HG03378 (cell line): ENCODE data around the gene SLC35B2.

ENCODE experiments used
- ATAC-seq: cut with Tn5 transposase; IDR thresholded peaks from one replicate; pipeline ENCODE4 v1.9.1; 2021; ENCODE audit warnings: mild to moderate bottlenecking, moderate library complexity; ENCODE audit not compliant: unreplicated experiment

The SLC35B2 gene

GRCh38 chr6:44224029-44224964 lies 33.0 kb downstream of the SLC35B2 start:
- peak; percentile 7 for ATAC-seq

- peak; percentile 33 for ATAC-seq
These were observed 33.9 kb downstream of the SLC35B2 start, which contains the start of gene SLC29A1 for GRCh38 chr6:44223319-44224028. Gene SLC29A1, plus strand, starts transcription at chr6:44223595. Its CDS starts 3,719 bp downstream, at chr6:44227314.

DNA sequence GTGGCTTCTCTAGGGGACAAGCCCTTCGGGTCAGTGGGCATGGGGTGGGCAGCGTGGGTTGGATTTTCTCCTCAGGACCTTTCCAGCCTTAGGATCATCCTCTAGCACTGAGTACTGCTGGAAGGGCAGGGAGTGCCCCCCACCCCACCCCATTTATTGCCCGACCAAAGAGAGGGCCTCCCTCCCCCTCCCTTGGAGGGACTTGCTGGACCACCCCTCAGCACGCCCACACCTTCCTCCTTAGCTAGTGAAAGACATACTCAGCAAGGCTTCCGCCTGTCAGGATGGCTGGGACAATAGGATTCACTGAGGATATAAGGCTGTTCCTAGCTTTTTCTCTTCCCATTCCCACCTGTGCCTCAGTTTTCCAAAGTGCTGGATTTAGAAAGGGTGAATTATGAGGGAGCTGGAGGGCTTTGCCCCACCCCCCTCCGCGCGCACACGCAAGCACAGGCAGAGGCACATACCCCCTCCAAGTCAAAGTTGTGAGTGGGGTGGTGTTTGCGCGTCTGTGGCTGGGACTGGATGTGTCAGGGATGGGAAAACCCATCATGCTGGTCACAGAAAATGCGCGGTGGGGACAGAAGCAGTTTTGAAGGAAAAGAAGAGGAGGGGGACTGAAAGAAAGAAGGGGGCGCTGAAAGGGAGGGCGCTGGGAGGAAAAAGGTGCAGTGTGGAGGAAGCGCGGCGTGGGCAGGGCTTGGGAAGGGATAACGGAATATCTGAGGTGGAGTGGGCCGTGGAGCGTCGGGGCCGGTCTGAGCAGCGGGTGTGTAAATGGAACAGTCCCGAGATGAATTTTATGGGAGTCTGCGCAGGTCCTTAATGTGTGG lies 34.6 kb downstream of the SLC35B2 start:
- no peak for ATAC-seq

DNA sequence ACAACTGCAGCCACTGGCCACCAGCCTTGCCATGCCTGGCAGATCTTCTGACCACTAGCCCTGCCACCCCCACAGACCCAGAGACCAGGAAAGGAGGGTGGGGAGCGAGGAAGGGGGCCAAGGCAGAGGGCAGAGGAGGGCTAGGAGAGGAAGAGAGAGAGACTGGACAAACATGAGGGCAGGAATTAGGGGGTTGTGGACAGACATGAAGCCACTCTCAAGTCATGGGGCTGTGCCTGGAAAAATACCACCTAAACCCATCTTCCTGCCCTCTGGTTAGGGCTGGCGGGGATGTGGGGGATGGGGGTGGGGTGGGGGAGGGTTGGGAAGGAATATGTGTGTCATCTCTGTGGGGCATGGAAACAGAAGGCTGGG lies 35.4 kb downstream of the SLC35B2 start:
- no peak for ATAC-seq

DNA sequence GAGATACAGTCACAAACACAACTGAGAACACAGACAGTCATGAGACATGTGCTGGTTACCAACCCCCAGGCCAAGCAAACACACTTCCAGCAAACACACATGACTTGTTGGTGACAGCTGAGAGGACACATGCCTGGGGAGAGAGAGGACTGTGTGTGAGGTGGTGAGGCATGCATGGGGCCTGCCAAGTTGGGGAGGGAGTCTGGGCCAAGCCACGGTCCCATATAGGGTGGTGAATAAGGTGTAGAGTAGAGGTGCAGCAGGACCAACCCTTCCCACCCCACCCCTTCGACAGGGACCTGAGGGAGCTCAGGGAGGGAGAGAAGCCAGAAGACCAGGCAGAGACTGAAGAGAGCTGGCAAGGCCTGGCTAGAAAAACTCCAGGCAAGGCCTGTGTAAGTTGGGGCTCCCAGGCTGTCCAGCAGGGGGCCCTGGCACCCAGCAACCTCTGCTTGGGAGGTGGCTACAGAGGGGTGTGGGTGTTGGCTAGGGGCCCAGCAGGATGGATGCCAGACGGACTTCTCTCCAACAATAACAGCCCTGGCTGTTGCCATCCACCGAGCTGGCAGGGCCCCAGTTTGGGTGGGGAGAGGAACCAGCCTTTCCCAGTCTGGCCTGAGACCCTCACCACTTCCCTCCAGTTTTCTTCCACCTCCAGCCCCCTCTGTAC lies 35.9 kb downstream of the SLC35B2 start:
- ATAC-seq, result peak; percentile 35

GRCh38 chr6:44220913-44221290 lies 36.4 kb downstream of the SLC35B2 start:
- no peak for ATAC-seq

DNA sequence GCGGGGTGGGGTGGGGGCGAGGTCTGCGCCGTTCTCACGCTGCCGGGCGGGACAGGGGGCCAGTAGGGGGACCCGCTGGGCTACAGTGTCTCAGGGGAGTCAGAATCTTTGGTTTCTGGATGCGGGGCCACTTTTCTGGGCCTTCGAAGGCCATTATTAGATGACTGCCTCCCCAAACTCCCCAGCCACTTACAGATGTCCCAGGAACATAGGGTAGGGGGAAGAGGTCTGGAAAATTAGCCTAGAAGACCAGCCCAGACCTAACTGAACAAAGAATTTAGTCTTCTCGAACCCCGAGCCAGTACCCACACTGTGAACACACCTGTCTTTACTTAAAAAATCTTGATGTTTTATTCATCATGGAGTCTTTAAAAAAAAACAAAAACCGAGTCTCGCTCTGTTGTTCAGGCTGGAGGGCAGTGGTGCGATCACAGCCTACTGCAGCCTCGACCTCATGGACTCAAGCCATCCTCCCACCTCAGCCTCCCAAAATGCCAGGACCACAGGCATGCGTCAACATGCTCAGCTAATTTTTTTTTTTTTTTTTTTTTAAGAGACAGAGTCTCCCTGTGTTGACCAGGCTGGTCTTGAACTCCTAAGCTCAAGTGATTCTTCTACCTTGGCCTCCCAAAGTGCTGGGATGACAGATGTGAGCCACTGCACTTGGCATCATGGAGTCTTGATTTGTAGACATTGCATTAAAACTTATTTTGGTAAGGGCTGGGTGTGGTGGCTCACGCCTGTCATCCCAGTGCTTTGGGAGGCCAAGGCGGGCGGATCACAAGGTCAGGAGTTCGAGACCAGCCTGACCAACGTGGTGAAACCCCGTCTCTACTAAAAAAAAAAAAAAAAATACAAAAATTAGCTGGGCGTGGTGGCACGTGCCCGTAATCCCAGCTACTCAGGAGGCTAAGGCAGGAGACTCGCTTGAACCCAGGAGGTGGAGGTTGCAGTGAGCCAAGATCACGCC lies 37.2 kb downstream of the SLC35B2 start:
- no peak for ATAC-seq

DNA sequence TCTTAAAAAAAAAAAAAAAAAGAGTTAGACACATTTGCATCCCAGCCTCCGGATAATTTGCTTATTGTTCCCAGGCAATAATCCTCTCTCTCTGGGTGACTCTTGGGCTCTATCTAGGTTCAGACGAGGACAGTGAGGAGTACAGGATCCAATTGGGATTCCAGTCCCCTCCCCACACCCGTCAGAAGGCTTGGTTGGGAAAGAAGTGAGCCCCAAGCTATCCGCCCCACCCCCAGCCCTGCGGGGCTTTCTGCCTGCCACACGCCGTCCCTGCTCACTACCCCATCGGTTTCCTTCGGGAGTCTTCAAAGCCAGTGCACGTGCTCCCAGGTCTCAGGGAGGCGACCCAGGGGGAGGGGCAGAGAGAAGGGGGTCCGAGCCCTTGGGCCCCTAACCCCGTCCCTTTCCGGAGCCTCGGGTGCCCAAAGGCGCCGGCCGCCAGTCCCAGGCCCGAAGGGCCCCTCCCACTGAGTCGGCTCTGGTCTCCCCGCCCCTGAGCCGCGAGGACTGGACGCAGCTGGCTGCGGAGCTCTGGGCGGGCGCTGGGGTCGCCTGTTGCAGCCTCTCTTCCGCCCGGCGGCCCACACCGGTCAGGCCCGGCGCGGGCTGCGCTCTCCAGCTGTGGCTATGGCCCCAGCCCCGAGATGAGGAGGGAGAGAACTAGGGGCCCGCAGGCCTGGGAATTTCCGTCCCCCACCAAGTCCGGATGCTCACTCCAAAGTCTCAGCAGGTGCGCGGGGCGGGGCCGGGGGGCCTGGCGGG lies 38.1 kb downstream of the SLC35B2 start:
- ATAC-seq, result no peak

- no peak for ATAC-seq
These were observed 39.8 kb downstream of the SLC35B2 start for GRCh38 chr6:44217332-44218143.

GRCh38 chr6:44216677-44217331 lies 40.5 kb downstream of the SLC35B2 start, which contains the start of gene MYMX:
Gene MYMX, plus strand, starts transcription at chr6:44216926. Its CDS starts 546 bp downstream, at chr6:44217472.
- ATAC-seq, result no peak

DNA sequence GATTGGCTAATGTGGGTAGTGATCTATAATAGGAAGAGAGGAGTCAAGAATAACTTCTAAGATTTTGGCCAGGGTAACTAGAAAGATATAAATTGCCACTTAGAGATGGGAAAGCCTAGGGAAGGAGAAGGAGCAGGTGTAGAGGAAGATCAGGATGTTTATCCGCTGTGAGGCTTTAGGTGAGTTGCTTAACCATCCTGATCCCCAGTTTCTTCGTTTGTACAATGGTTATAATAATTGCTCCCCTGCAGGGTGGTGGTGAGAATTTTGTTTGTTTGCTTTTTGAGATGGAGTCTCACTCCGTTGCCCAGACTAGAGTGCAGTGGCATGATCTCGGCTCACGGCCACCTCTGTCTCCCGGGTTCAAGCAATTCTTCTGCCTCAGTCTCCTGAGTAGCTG lies 43.0 kb downstream of the SLC35B2 start:
- ATAC-seq, result no peak

DNA sequence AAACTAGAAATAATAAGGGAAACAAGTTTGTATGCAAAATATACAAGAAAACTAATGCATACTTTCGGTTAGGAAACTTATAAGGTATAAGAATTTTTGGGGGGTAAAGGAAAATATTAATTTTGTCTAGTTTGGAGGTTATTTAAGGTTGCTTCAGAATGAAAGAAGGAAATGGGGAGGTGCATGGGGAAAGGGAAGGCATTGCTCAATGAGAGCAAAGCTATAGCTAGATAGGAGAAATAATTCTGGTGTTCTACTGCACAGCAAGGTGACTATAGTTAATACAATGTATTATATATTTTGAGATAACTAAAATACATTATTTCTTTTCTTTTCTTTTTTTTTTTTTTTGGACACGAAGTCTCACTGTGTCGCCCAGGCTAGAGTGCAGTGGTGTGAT lies 46.0 kb downstream of the SLC35B2 start:
- no peak for ATAC-seq

DNA sequence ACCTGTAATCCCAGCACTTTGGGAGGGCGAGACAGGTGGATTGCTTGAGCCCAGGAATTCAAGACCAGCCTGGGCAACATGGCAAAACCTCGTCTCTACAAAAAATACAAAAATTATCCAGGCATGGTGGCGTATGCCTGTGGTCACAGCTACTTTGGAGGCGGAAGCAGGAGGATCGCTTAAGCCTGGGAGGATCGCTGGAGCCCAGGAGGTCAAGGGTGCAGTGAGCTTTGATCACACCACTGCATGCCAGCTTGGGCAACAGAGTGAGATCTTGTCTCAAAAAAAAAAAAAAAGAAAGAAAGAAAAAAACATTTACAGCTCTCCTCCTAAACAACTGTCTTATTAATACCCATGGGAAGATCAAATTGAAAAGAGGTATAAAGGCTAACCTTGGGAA lies 49.4 kb downstream of the SLC35B2 start:
- ATAC-seq, result no peak
